K562 (cell line): ENCODE measurements around the gene BCKDHB. TPM values are rescaled to one million over a fixed set of nuclear protein-coding genes. Genes with fewer than 3 reads are reported as not detected.

Experiments
- ATAC-seq: fragments of 200-7000 bp; cut with Tn5 transposase; 3 replicates; pipeline ENCODE4 v1.9.1; 2020; ENCODE audit warnings: moderate library complexity
- BruUV-seq: library from RNA; stranded (reverse); fragments of 400-500 nt; replicated peaks from 2 replicates; lab custom pipeline; 2021; lab: Mats Ljungman, UMichigan
- CTCF ChIA-PET: fragments of 300-600 bp; formaldehyde crosslinking; extraction: SDS; loops from one replicate; lab custom pipeline; 2021; ENCODE audit warnings: low intra/inter-chr PET ratio; lab: Yijun Ruan, JAX
- POLR2A ChIA-PET: fragments of 300-600, 350-650 bp; sonication (Branson Sonifier 250); formaldehyde crosslinking; extraction: SDS; loops from one replicate; lab custom pipeline; 2021; ENCODE audit warnings: antibody characterized with exemption, inconsistent platforms; lab: Yijun Ruan, JAX
- DNase-seq, 4 experiments: peaks; one replicate each; pipeline versions ENCODE4 v3.0.0 to v3.0.0-alpha.2; 2011 to 2018; ENCODE audit warnings: low spot score in 3 of 4, mixed read lengths in 3 of 4; ENCODE audit errors: extremely low read depth in 1 of 4
- FAIRE-seq: peaks from 2 replicates; lab custom pipeline; 2011; peaks lifted over from hg19 to GRCh38; lab: Jason Lieb, UNC
- H2AFZ ChIP-seq: 2 replicates; pipeline ENCODE4 v1.6.0; 2011; ENCODE audit warnings: low read depth, low read length, control low read depth, inconsistent platforms
- H3K27ac ChIP-seq: fragments of 200-600 bp; 3 replicates; pipeline ENCODE4 v1.8.0; 2011; ENCODE audit warnings: low read depth, mild to moderate bottlenecking, control low read depth, inconsistent platforms, low read length, moderate library complexity, mixed read lengths; ENCODE audit errors: extremely low read depth
- H3K27me3 ChIP-seq, 2 experiments: fragments of 300-600 bp in 1 of 2; 2 replicates in 1 of 2; 3 replicates in 1 of 2; pipeline versions ENCODE4 v1.6.0 to v1.8.0; 2011; ENCODE audit warnings: inconsistent platforms in 2 of 2, low read length in 2 of 2, mild to moderate bottlenecking in 1 of 2, mixed read lengths in 1 of 2, moderate library complexity in 1 of 2; ENCODE audit not compliant: control insufficient read depth in 2 of 2, insufficient read depth in 2 of 2
- H3K36me3 ChIP-seq: fragments of 300-600 bp; 3 replicates; pipeline ENCODE4 v1.8.0; 2011; ENCODE audit warnings: mild to moderate bottlenecking, low read length, inconsistent platforms; ENCODE audit not compliant: control insufficient read depth, insufficient read depth
- H3K4me1 ChIP-seq, 2 experiments: fragments of 200-600 bp in 1 of 2; replicated peaks in 1 of 2; 2 replicates in 1 of 2; 3 replicates in 1 of 2; pipeline versions ENCODE4 v1.5.1 to v1.8.0; 2011; ENCODE audit warnings: inconsistent platforms in 2 of 2, low read length in 2 of 2, mild to moderate bottlenecking in 1 of 2, mixed read lengths in 1 of 2, moderate library complexity in 1 of 2; ENCODE audit not compliant: control insufficient read depth in 2 of 2, insufficient read depth in 2 of 2
- H3K4me2 ChIP-seq: 2 replicates; pipeline ENCODE4 v1.6.1; 2011; ENCODE audit warnings: low read length, control low read depth, inconsistent platforms, mixed read lengths; ENCODE audit not compliant: insufficient read depth
- H3K4me3 ChIP-seq: fragments of 200-600 bp; sonication (generic), shearing (Covaris generic); 2 replicates; pipeline ENCODE4 v1.5.1; 2016; ENCODE audit warnings: control low read depth, inconsistent platforms
- H3K79me2 ChIP-seq: fragments of 200-600 bp; 3 replicates; pipeline ENCODE4 v1.8.0; 2011; ENCODE audit warnings: low read length, inconsistent platforms; ENCODE audit not compliant: control insufficient read depth, insufficient read depth
- H3K9ac ChIP-seq, 2 experiments: 2 replicates each; pipeline versions ENCODE4 v1.6.0 to v1.6.1; 2011; ENCODE audit warnings: low read depth in 2 of 2, low read length in 2 of 2, control low read depth in 1 of 2, inconsistent platforms in 1 of 2, mild to moderate bottlenecking in 1 of 2, mixed read lengths in 1 of 2; ENCODE audit not compliant: insufficient read depth in 1 of 2
- H3K9me1 ChIP-seq: one replicate; pipeline ENCODE4 v1.6.0; 2011; ENCODE audit warnings: inconsistent platforms, mild to moderate bottlenecking, low read length, moderate library complexity; ENCODE audit not compliant: control insufficient read depth, insufficient read depth
- H3K9me3 ChIP-seq: replicated peaks from 2 replicates; pipeline ENCODE4 v1.5.1; 2011; ENCODE audit warnings: low read depth, low read length, inconsistent platforms; ENCODE audit not compliant: control insufficient read depth, insufficient read depth
- H4K20me1 ChIP-seq: replicated peaks from 2 replicates; pipeline ENCODE4 v1.6.1; 2011; ENCODE audit warnings: low read length, inconsistent platforms, mixed read lengths; ENCODE audit not compliant: control insufficient read depth, insufficient read depth
- CHD2 ChIP-seq: IDR thresholded peaks from 2 replicates; pipeline ENCODE4 v1.6.1; 2011; ENCODE audit warnings: low read depth, low read length
- HDAC8 ChIP-seq: fragments of 450-650 bp; IDR thresholded peaks from 2 replicates; pipeline ENCODE4 v1.6.1; 2016; ENCODE audit warnings: mild to moderate bottlenecking, missing genetic modification characterization, moderate library complexity, missing compliant biosample characterization
- HOMEZ ChIP-seq: fragments of 250-450 bp; sonication (Bioruptor Pico); IDR thresholded peaks from 2 replicates; pipeline ENCODE4 v1.4.0; 2020; ENCODE audit warnings: mild to moderate bottlenecking, moderate library complexity
- ILF3 ChIP-seq: fragments of 450-650 bp; IDR thresholded peaks from 2 replicates; pipeline ENCODE4 v1.6.1; 2018; ENCODE audit warnings: antibody characterized with exemption, mild to moderate bottlenecking, moderate library complexity, borderline replicate concordance
- KAT7 ChIP-seq: sonication (generic); formaldehyde crosslinking; IDR thresholded peaks from 2 replicates; pipeline ENCODE4 v1.8.0; 2022; ENCODE audit warnings: missing genetic modification reagents, mild to moderate bottlenecking, borderline replicate concordance
- KLF13 ChIP-seq: fragments of 450-650 bp; IDR thresholded peaks from 2 replicates; pipeline ENCODE4 v1.6.1; 2016; ENCODE audit warnings: missing genetic modification characterization, low read depth, mild to moderate bottlenecking, missing compliant biosample characterization, moderate library complexity, borderline replicate concordance
- PRMT5 ChIP-seq: sonication (generic); formaldehyde crosslinking; IDR thresholded peaks from 2 replicates; pipeline ENCODE4 v1.5.0; 2020; ENCODE audit warnings: missing genetic modification reagents
- PURB ChIP-seq: sonication (generic); formaldehyde crosslinking; IDR thresholded peaks from 2 replicates; pipeline ENCODE4 v1.9.0; 2021; ENCODE audit warnings: low read depth, mild to moderate bottlenecking, missing genetic modification reagents
- SRF ChIP-seq, 2 experiments: fragments of 250-450, 450-650 bp in 1 of 2; sonication (Bioruptor Pico) in 1 of 2; sonication (generic) in 1 of 2; formaldehyde crosslinking; IDR thresholded peaks; 2 replicates each; pipeline versions ENCODE4 v1.5.0 to v1.5.1; 2020 to 2022; ENCODE audit warnings: mild to moderate bottlenecking in 1 of 2, missing genetic modification reagents in 1 of 2
- STAT5B ChIP-seq: fragments of 250-450 bp; sonication (Bioruptor Pico); IDR thresholded peaks from 2 replicates; pipeline ENCODE4 v1.8.0; 2021; ENCODE audit warnings: mild to moderate bottlenecking, inconsistent platforms
- TRIM24 ChIP-seq, 2 experiments: fragments of 450-650 bp; IDR thresholded peaks; 2 replicates each; pipeline ENCODE4 v1.6.1; 2016
- ZNF263 ChIP-seq: sonication (generic); formaldehyde crosslinking; IDR thresholded peaks from 2 replicates; pipeline ENCODE4 v1.8.0; 2022; ENCODE audit warnings: mild to moderate bottlenecking, missing genetic modification reagents, borderline replicate concordance
- ZNF347 ChIP-seq: fragments of 450-650 bp; formaldehyde crosslinking; IDR thresholded peaks from 2 replicates; pipeline ENCODE4 v1.4.0; 2020; ENCODE audit warnings: low read depth, mild to moderate bottlenecking, moderate library complexity
- WGBS: fragments of 100-300 bp; shearing (Covaris generic); methylation state at CpG from one replicate; pipeline ENCODE4 v1.1.6; 2016; ENCODE audit warnings: low coverage, mixed read lengths; ENCODE audit not compliant: insufficient coverage; ENCODE audit errors: missing lambda C conversion rate; 5-methylcytosine and 5-hydroxymethylcytosine counted together
- in situ Hi-C: fragments of 300-500 bp; cut with MboI; formaldehyde crosslinking; loops from 4 replicates; pipeline ENCODE4 v1.15.0; 2018; ENCODE audit warnings: inconsistent platforms, mixed read lengths
- intact Hi-C: fragments of 100-400 bp; cut with micrococcal nuclease; formaldehyde crosslinking; loops from 2 replicates; pipeline ENCODE4 v1.14.2; 2022
- polyA plus RNA-seq, 8 experiments: library from polyadenylated mRNA; depleted of rRNA in 4 of 8; stranded (reverse) in 5 of 8; unstranded in 3 of 8; fragments of >200 nt; fragmentation: Nextera tagmentation in 2 of 8; fragmentation: Illumina TruSeq in 1 of 8; extraction: Ambion mirVana in 2 of 8; extraction: Trizol in 1 of 8; gene quantifications; 2 replicates each; pipeline versions ENCODE4 v1.2.1 to v1.2.3, GENCODE V29; 2011 to 2014; ENCODE audit warnings: inconsistent platforms in 1 of 8, missing spikeins in 1 of 8
- total RNA-seq, 7 experiments: library from RNA; depleted of rRNA in 6 of 7; stranded (reverse); fragments of >200 nt in 6 of 7; fragmentation: Illumina TruSeq in 2 of 7; extraction: Trizol in 2 of 7; gene quantifications; 2 replicates each; pipeline versions ENCODE4 v1.2.1 to v1.2.3, GENCODE V29; 2011 to 2021; ENCODE audit warnings: low replicate concordance in 1 of 7

Gene BCKDHB
- total and polyA plus RNA-seq, 9 of the 15 experiments (the other 6 are each of a cell fraction or from before 2014, with no cell fraction given) = 4.1 to 23.7 (median 7.5) TPM

DNA sequence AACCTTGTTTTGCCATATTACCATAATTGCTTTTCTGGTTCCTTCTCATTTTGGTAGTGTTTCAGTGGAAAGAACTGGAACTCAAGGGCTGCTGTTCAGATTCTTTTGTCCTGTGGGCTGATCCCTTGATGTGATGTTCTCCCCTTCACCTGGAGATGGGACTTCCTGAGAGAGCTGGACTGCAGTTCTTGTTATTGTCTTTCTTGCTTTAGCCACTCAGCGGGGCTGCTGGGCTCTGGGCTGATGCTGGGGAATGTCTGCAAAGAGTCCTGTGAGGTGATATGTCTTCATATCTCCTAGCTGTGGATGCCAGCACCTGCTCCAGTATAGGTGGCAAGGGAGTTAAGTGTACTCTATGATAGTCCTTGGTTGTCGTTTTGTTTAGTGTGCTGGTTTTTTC is 79.0 kb downstream of the BCKDHB start:
- 6% methylated on average over 2 of the region's 2 CpGs for WGBS
- CTCF ChIA-PET = no interaction called here
- TF ChIP-seq TRIM24 (IDR thresholded peaks at IDR 0.05) = no peak
- TF ChIP-seq ILF3 = no peak
- no peak for TF ChIP-seq KAT7 (CRISPR knock-in tag)
- TF ChIP-seq HDAC8 (tag) = no peak
- no peak for TF ChIP-seq ZNF347 (CRISPR knock-in tag)
- no peak for TF ChIP-seq SRF (CRISPR knock-in tag; IDR thresholded peaks at IDR 0.05)
- TF ChIP-seq PRMT5 = no peak
- TF ChIP-seq PURB (CRISPR knock-in tag) = no peak
- no peak for TF ChIP-seq KLF13 (tag)
- no peak for TF ChIP-seq STAT5B (CRISPR knock-in tag)
- TF ChIP-seq HOMEZ (CRISPR knock-in tag) = no peak
- TF ChIP-seq ZNF263 (CRISPR knock-in tag) = no peak
- TF ChIP-seq CHD2 = no peak

More for the DNA sequence above, 79.0 kb downstream of the BCKDHB start:
- H3K27me3 ChIP-seq = no peaks in the 10 kb centered on the region
- H3K27ac ChIP-seq = no peak overlapping the region
- H3K36me3 ChIP-seq = no peaks in the 10 kb centered on the region
- ATAC-seq = no peak
- H3K9me1 ChIP-seq = no peaks in the 10 kb centered on the region
- POLR2A ChIA-PET = no interaction called here
- H4K20me1 ChIP-seq = no peaks in the 10 kb centered on the region
- intact Hi-C loops = no loop called here
- no peak for DNase-seq
- no peaks in the 10 kb centered on the region for H3K4me1 ChIP-seq
- H3K4me2 ChIP-seq = no peak overlapping the region
- H3K79me2 ChIP-seq = no peaks in the 10 kb centered on the region
- no TSS peak for BruUV-seq
- no peaks in the 10 kb centered on the region for H3K9me3 ChIP-seq
- H3K4me3 ChIP-seq = no peak overlapping the region
- FAIRE-seq = no peak
- no peak overlapping the region for H3K9ac ChIP-seq
- H2AFZ ChIP-seq = no peak overlapping the region
- in situ Hi-C loops = no loop called here
